ENCODE measurements around the gene ODAD4.
"Not testable (repeated sequence)": the region's sequence is repeated elsewhere in the genome, so short reads cannot be mapped to it uniquely, and the experiment has no call there.

ODAD4 gene

GRCh38 chr17:41914358-41914766, 16.1 kb upstream of the ODAD4 start:
- no peak for DNase-seq

- no peak for DNase-seq
Measured at GRCh38 chr17:41915020-41915419, 15.4 kb upstream of the ODAD4 start.

GRCh38 chr17:41915566-41915965, 14.9 kb upstream of the ODAD4 start:
- no peak for DNase-seq

GRCh38 chr17:41917192-41917591, 13.2 kb upstream of the ODAD4 start:
- peak; percentile 29 for DNase-seq

- peak; percentile 81 for DNase-seq
Measured at GRCh38 chr17:41917679-41918313, 12.6 kb upstream of the ODAD4 start.

- DNase-seq = peak; percentile 98
Measured at GRCh38 chr17:41918314-41919164, 11.9 kb upstream of the ODAD4 start, which contains the start of gene ACLY. TSS of gene ACLY (minus strand) at chr17:41918951. CDS start at chr17:41913873, 5,078 bp downstream.

- no peak for DNase-seq
Measured at GRCh38 chr17:41919165-41919817, 11.1 kb upstream of the ODAD4 start.

GRCh38 chr17:41919840-41920579, 10.4 kb upstream of the ODAD4 start:
- DNase-seq = no peak

- no peak for DNase-seq
Measured at GRCh38 chr17:41920580-41920955, 9.8 kb upstream of the ODAD4 start.

GRCh38 chr17:41925991-41926590, 4.3 kb upstream of the ODAD4 start:
- DNase-seq = no peak

- no peak for DNase-seq
Measured at GRCh38 chr17:41928693-41929251, 1.6 kb upstream of the ODAD4 start.

GRCh38 chr17:41930833-41931156, 378 bp downstream of the ODAD4 start:
- DNase-seq = not testable (repeated sequence)

GRCh38 chr17:41931715-41932114, 1.3 kb downstream of the ODAD4 start:
- not testable (repeated sequence) for DNase-seq

- peak; percentile 81 for DNase-seq
Measured at GRCh38 chr17:41932816-41933389, 2.5 kb downstream of the ODAD4 start.

GRCh38 chr17:41935641-41936040, 5.2 kb downstream of the ODAD4 start:
- no peak for DNase-seq

GRCh38 chr17:41937970-41938954, 7.8 kb downstream of the ODAD4 start:
- DNase-seq = peak; percentile 98

- DNase-seq = no peak
Measured at GRCh38 chr17:41939044-41939692, 8.8 kb downstream of the ODAD4 start.

- DNase-seq = no peak
Measured at GRCh38 chr17:41939693-41940090, 9.3 kb downstream of the ODAD4 start.

- no peak for DNase-seq
Measured at GRCh38 chr17:41941168-41941567, 10.8 kb downstream of the ODAD4 start.
